Trophoblast cell (in vitro differentiated cells and primary cell): Measurements from ENCODE around the gene HS6ST3.

ENCODE experiments used
- DNase-seq, 2 donors: peaks; one replicate each; pipeline ENCODE4 v3.0.0-alpha.2; 2016
- H2AFZ ChIP-seq: 2 replicates; pipeline ENCODE4 v1.6.1; 2013; ENCODE audit warnings: low read length, moderate library complexity, mild to moderate bottlenecking; ENCODE audit not compliant: insufficient read depth, poor library complexity
- H2AK5ac ChIP-seq: 2 replicates; pipeline ENCODE4 v1.6.1; 2013; ENCODE audit warnings: mild to moderate bottlenecking, low read length
- H2BK120ac ChIP-seq: 2 replicates; pipeline ENCODE4 v1.6.1; 2013; ENCODE audit warnings: low read length, mild to moderate bottlenecking, moderate library complexity; ENCODE audit not compliant: insufficient read depth, poor library complexity
- H2BK12ac ChIP-seq: 2 replicates; pipeline ENCODE4 v1.6.1; 2013; ENCODE audit warnings: mild to moderate bottlenecking, low read length, moderate library complexity
- H2BK5ac ChIP-seq: 2 replicates; pipeline ENCODE4 v1.6.1; 2013; ENCODE audit warnings: low read length, low read depth, moderate library complexity, mild to moderate bottlenecking; ENCODE audit not compliant: poor library complexity
- H3K14ac ChIP-seq: 2 replicates; pipeline ENCODE4 v1.6.1; 2013; ENCODE audit warnings: mild to moderate bottlenecking, low read length
- H3K18ac ChIP-seq: 2 replicates; pipeline ENCODE4 v1.6.1; 2013; ENCODE audit warnings: mild to moderate bottlenecking, low read length
- H3K23ac ChIP-seq: 2 replicates; pipeline ENCODE4 v1.6.1; 2013; ENCODE audit warnings: low read length
- H3K27ac ChIP-seq: 2 replicates; pipeline ENCODE4 v1.5.1; 2013; ENCODE audit warnings: low read depth, mild to moderate bottlenecking, inconsistent platforms, low read length, moderate library complexity
- H3K27me3 ChIP-seq: 2 replicates; pipeline ENCODE4 v1.6.1; 2013; ENCODE audit warnings: inconsistent platforms, mild to moderate bottlenecking, low read length, moderate library complexity; ENCODE audit not compliant: insufficient read depth
- H3K36me3 ChIP-seq, 2 experiments: 1 replicate in 1 of 2; 2 replicates in 1 of 2; pipeline ENCODE4 v1.6.1; 2013; ENCODE audit warnings: low read length in 2 of 2, mild to moderate bottlenecking in 2 of 2, moderate library complexity in 1 of 2; ENCODE audit not compliant: insufficient read depth in 2 of 2, control insufficient read depth in 1 of 2
- H3K4ac ChIP-seq: 2 replicates; pipeline ENCODE4 v1.6.1; 2013; ENCODE audit warnings: low read depth, mild to moderate bottlenecking, low read length, moderate library complexity
- H3K4me1 ChIP-seq, 2 experiments: 1 replicate in 1 of 2; 2 replicates in 1 of 2; pipeline ENCODE4 v1.6.1; 2013; ENCODE audit warnings: low read length in 2 of 2, mild to moderate bottlenecking in 2 of 2, moderate library complexity in 1 of 2; ENCODE audit not compliant: insufficient read depth in 2 of 2, control insufficient read depth in 1 of 2
- H3K4me2 ChIP-seq: 2 replicates; pipeline ENCODE4 v1.6.1; 2013; ENCODE audit warnings: inconsistent platforms, mild to moderate bottlenecking, low read length, moderate library complexity
- H3K4me3 ChIP-seq: 2 replicates; pipeline ENCODE4 v1.5.1; 2013; ENCODE audit warnings: mild to moderate bottlenecking, low read depth, low read length, inconsistent platforms
- H3K79me1 ChIP-seq: one replicate; pipeline ENCODE4 v1.6.1; 2013; ENCODE audit warnings: low read length
- H3K79me2 ChIP-seq: 2 replicates; pipeline ENCODE4 v1.6.1; 2013; ENCODE audit warnings: low read length, mild to moderate bottlenecking; ENCODE audit not compliant: control insufficient read depth, insufficient read depth, poor library complexity
- H3K9ac ChIP-seq: 2 replicates; pipeline ENCODE4 v1.6.1; 2013; ENCODE audit warnings: mild to moderate bottlenecking, low read length
- H3K9me3 ChIP-seq: 2 replicates; pipeline ENCODE4 v1.6.1; 2013; ENCODE audit warnings: low read depth, mild to moderate bottlenecking, control low read depth, inconsistent platforms, low read length; ENCODE audit not compliant: insufficient read depth
- H4K12ac ChIP-seq: 2 replicates; pipeline ENCODE4 v1.6.1; 2013; ENCODE audit warnings: low read depth, mild to moderate bottlenecking, low read length, moderate library complexity
- H4K8ac ChIP-seq: 2 replicates; pipeline ENCODE4 v1.6.1; 2013; ENCODE audit warnings: low read depth, mild to moderate bottlenecking, low read length, moderate library complexity
- H4K91ac ChIP-seq: one replicate; pipeline ENCODE4 v1.6.1; 2013; ENCODE audit warnings: low read depth, mild to moderate bottlenecking, low read length, moderate library complexity
- WGBS: extraction: QIAGEN DNeasy Blood & Tissue Kit; methylation state at CpG from one replicate; pipeline ENCODE4 v1.1.7; 2013; ENCODE audit warnings: missing lambda C conversion rate; ENCODE audit not compliant: insufficient read length, insufficient coverage; ENCODE audit errors: extremely low coverage; 5-methylcytosine and 5-hydroxymethylcytosine counted together

The HS6ST3 gene

GRCh38 chr13:96119921-96120320, 30.0 kb downstream of the HS6ST3 start:
- Histone ChIP-seq H2BK5ac (no peak overlapping the region), H3K4me2 (no peak overlapping the region), H3K9me3 (no peaks in the 10 kb centered on the region), H4K12ac (no peak overlapping the region), H3K23ac (no peak overlapping the region), H3K79me2 (no peaks in the 10 kb centered on the region), H2BK12ac (no peak overlapping the region), H3K4me1 (no peaks in the 10 kb centered on the region), H3K4me3 (no peak overlapping the region), H2AK5ac (no peak overlapping the region), H3K14ac (no peak overlapping the region), H3K27me3 (no peaks in the 10 kb centered on the region), H4K91ac (no peak overlapping the region), H3K4ac (no peak overlapping the region), H4K8ac (no peak overlapping the region), H2AFZ (no peak overlapping the region), H3K79me1 (no peaks in the 10 kb centered on the region), H3K18ac (no peak overlapping the region), H3K9ac (no peak overlapping the region), H2BK120ac (no peak overlapping the region), H3K36me3 (no peaks in the 10 kb centered on the region), H3K27ac (no peak overlapping the region)
- no CpG with 5 or more reads among the region's 1 CpG for WGBS
- no peak for DNase-seq

GRCh38 chr13:96130818-96131340, 41.0 kb downstream of the HS6ST3 start:
- Histone ChIP-seq H2AFZ (no peak overlapping the region), H2AK5ac (no peak overlapping the region), H3K27me3 (no peaks in the 10 kb centered on the region), H2BK5ac (no peak overlapping the region), H3K27ac (no peak overlapping the region), H3K23ac (peak overlapping the region; percentile 75), H2BK120ac (no peak overlapping the region), H3K14ac (no peak overlapping the region), H4K12ac (no peak overlapping the region), H4K91ac (no peak overlapping the region), H3K9ac (no peak overlapping the region), H4K8ac (no peak overlapping the region), H3K18ac (no peak overlapping the region), H3K4me2 (no peak overlapping the region), H2BK12ac (no peak overlapping the region), H3K4me1 (no peaks in the 10 kb centered on the region), H3K36me3 (no peaks in the 10 kb centered on the region), H3K4ac (no peak overlapping the region), H3K9me3 (no peaks in the 10 kb centered on the region), H3K79me2 (no peaks in the 10 kb centered on the region), H3K79me1 (no peaks in the 10 kb centered on the region), H3K4me3 (no peak overlapping the region)
- no peak for DNase-seq
- no CpG with 5 or more reads among the region's 3 CpGs for WGBS

- Histone ChIP-seq H3K23ac (no peak overlapping the region), H2BK12ac (no peak overlapping the region), H4K91ac (no peak overlapping the region), H3K9ac (no peak overlapping the region), H3K79me2 (no peaks in the 10 kb centered on the region), H2BK5ac (no peak overlapping the region), H3K27ac (no peak overlapping the region), H3K4me1 (no peaks in the 10 kb centered on the region), H3K4ac (no peak overlapping the region), H3K4me3 (no peak overlapping the region), H4K12ac (no peak overlapping the region), H3K4me2 (no peak overlapping the region), H3K27me3 (no peaks in the 10 kb centered on the region), H3K36me3 (no peaks in the 10 kb centered on the region), H2AK5ac (no peak overlapping the region), H2AFZ (no peak overlapping the region), H2BK120ac (no peak overlapping the region), H3K14ac (no peak overlapping the region), H3K18ac (no peak overlapping the region), H3K79me1 (no peaks in the 10 kb centered on the region), H3K9me3 (no peaks in the 10 kb centered on the region), H4K8ac (no peak overlapping the region)
- no CpG with 5 or more reads among the region's 3 CpGs for WGBS
- peak in 1 of 2 donors; percentile 45 for DNase-seq
Observed at GRCh38 chr13:96141032-96141431, 51.1 kb downstream of the HS6ST3 start.

- no peak overlapping the region for H4K91ac ChIP-seq
- H4K12ac ChIP-seq: no peak overlapping the region
- H3K4me3 ChIP-seq: no peak overlapping the region
- H3K14ac ChIP-seq: no peak overlapping the region
- H3K4me1 ChIP-seq: no peaks in the 10 kb centered on the region
- no peak for DNase-seq
- no peak overlapping the region for H2BK120ac ChIP-seq
- H3K4me2 ChIP-seq: no peak overlapping the region
- H3K27me3 ChIP-seq: no peaks in the 10 kb centered on the region
- H3K18ac ChIP-seq: no peak overlapping the region
- no CpG with 5 or more reads among the region's 2 CpGs for WGBS
- no peak overlapping the region for H3K4ac ChIP-seq
- no peaks in the 10 kb centered on the region for H3K79me2 ChIP-seq
- no peak overlapping the region for H4K8ac ChIP-seq
- no peaks in the 10 kb centered on the region for H3K9me3 ChIP-seq
- H3K27ac ChIP-seq: no peak overlapping the region
- no peaks in the 10 kb centered on the region for H3K79me1 ChIP-seq
- H2AK5ac ChIP-seq: no peak overlapping the region
- no peak overlapping the region for H3K9ac ChIP-seq
- no peak overlapping the region for H2AFZ ChIP-seq
- no peak overlapping the region for H3K23ac ChIP-seq
- H2BK12ac ChIP-seq: no peak overlapping the region
- H3K36me3 ChIP-seq: no peaks in the 10 kb centered on the region
- no peak overlapping the region for H2BK5ac ChIP-seq
Observed at GRCh38 chr13:96159725-96160124, 69.8 kb downstream of the HS6ST3 start.
